AG10803 (cell line): ENCODE measurements around the gene PLSCR2.
A peak's percentile ranks its signal among the peaks of the same experiment; 100 is the strongest.
"Not testable (repeated sequence)": the region's sequence is repeated elsewhere in the genome, so short reads cannot be mapped to it uniquely, and the experiment has no call there.

Experiments used
- DNase-seq: peaks from one replicate; pipeline ENCODE4 v3.0.0; 2010; ENCODE audit warnings: low read depth
- H3K4me3 ChIP-seq: 2 replicates; pipeline ENCODE4 v1.5.1; 2011; ENCODE audit warnings: mild to moderate bottlenecking, low read length, control low read depth
- TF ChIP-seq, protein P1 (sequence below): conservative IDR thresholded peaks from 2 replicates; pipeline ENCODE4 v1.5.1; 2011; ENCODE audit warnings: mild to moderate bottlenecking, low read length, control low read depth, inconsistent platforms

PLSCR2 gene

DNA sequence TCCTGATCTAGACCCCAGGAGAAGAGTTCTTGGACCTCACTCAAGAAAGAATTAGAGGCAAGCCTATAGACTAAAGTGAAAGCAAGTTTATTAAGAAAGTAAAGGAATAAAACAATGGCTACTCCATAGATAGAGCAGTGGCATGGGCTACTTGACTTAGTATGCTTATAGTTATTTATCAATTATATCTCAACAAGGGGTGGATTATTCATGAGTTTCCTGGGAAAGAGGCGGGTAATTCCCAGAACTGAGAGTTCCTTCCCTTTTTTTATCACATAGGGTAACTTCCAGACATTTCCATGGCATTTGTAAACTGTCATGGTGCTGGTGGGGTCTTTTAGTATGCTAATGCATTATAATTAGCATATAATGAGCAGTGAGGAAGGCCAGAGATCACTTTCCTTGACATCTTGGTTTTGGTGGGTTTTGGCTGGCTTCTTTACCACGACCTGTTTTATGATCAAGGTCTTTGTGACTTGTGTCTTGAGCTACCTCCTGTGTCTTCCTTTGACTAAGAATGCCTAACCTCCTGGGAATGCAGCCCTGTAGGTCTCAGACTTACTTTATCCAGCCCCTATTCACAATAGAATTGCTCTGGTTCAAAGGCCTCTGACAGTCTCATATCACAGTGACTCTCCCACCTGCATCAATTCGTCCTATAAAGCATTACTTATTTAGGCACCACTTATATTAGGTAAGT, 35.3 kb upstream of the PLSCR2 start:
- TF ChIP-seq, protein P1, sequence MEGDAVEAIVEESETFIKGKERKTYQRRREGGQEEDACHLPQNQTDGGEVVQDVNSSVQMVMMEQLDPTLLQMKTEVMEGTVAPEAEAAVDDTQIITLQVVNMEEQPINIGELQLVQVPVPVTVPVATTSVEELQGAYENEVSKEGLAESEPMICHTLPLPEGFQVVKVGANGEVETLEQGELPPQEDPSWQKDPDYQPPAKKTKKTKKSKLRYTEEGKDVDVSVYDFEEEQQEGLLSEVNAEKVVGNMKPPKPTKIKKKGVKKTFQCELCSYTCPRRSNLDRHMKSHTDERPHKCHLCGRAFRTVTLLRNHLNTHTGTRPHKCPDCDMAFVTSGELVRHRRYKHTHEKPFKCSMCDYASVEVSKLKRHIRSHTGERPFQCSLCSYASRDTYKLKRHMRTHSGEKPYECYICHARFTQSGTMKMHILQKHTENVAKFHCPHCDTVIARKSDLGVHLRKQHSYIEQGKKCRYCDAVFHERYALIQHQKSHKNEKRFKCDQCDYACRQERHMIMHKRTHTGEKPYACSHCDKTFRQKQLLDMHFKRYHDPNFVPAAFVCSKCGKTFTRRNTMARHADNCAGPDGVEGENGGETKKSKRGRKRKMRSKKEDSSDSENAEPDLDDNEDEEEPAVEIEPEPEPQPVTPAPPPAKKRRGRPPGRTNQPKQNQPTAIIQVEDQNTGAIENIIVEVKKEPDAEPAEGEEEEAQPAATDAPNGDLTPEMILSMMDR, result no peak
- no peak overlapping the region for H3K4me3 ChIP-seq
- no peak for DNase-seq

DNA sequence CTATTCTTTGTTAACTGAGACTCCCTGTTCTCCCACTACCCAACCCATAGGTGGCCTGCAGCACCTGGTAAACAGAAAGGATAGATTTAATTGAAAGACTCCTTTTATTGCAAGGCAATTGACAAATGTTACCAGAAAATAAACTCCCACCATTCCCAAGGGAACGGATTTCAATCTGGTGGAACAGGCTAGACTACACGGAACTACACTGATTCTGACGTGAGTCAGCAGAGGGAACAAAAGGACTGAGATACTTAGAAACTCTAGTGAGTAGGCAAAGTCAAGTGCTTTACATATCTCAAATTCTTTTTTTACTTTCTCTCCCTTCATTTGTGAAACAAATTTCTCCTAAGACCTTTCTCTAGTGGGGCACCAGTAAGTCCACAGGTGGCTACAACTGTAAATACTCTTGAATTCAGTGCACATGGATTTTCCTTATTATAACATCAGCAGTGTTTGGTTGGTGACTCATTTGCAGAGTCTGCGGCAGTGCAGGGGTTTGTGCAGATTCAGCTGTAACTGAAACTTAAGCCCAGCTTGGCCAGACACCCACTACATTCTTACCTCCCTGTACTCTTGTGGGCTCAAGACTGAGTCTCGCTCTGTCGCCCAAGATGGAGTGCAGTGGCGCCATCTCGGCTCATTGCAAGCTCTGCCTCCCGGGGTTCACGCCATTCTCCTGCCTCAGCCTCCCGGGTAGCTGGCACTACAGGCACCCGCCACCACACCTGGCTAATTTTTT, 34.3 kb upstream of the PLSCR2 start:
- TF ChIP-seq, protein P1, result peak; percentile 6; the same call in 1 of the 2 replicates
- DNase-seq, result peak; percentile 94
- no peak overlapping the region; the same call in 1 of the 2 replicates for H3K4me3 ChIP-seq

DNA sequence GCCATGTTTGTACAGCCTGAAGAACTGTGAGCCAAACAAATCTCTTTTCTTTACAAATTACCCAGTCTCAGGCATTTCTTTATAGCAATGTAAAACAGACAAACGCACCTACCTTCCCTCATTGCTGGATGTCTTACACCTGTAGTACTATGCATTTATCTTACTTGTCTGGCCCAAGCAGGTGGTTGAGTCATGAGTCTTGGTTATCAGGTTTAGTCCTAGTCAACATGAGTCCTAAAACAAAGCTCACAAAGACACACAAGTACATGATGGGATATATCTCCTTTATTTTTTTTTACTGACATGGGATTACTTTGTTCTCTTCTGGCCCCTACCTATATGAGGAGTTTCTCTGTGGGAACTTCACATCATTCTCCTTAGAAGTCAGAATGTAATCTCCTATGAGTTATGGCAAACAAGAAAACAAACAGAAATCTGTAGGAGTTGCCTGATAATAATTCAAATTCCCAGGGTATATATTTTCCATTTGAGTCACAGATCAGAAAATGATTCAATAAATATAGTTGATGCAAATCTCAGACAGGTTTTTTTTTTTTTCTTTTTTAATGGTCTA, 33.6 kb upstream of the PLSCR2 start:
- TF ChIP-seq, protein P1, result no peak
- no peak for DNase-seq
- H3K4me3 ChIP-seq, result no peak overlapping the region

DNA sequence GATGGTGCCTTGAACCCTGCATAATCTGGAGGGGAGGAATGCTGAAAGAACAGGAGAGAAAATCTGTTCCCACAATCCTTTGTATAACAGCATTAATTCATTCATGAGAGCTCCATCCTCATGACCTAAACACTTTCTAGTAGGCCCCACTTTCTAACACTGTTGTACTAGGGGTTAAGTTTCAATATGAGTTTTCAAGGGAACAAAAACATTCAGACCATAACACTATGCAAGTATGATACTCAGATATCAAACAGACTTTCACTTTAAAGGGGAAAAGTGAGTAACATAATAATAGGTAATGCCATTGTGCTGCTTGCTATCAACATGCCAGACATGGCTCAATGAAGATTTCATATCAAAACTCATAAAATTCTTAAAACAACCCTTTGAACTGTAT, 32.4 kb upstream of the PLSCR2 start:
- no peak for DNase-seq
- TF ChIP-seq, protein P1, result no peak
- no peak overlapping the region for H3K4me3 ChIP-seq

DNA sequence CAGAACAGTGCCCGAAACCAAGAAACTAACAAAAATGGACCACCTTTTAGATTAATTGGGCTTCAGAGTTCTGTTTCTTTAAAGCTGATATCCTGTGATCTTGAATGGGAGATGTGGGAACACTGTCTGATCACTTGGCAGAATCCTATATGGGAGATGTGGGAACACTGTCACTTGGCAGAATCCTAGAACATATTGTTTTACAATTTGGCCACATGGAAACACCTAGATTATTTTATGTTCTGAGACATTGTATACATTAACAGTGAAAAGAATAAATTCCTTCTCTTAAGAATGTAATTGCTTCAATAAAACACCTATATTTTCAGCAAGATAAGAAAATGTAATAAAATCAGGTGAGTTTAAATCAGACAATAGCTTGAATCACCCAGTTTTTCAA, 30.3 kb upstream of the PLSCR2 start:
- DNase-seq, result no peak
- TF ChIP-seq, protein P1, result no peak
- no peak overlapping the region for H3K4me3 ChIP-seq

DNA sequence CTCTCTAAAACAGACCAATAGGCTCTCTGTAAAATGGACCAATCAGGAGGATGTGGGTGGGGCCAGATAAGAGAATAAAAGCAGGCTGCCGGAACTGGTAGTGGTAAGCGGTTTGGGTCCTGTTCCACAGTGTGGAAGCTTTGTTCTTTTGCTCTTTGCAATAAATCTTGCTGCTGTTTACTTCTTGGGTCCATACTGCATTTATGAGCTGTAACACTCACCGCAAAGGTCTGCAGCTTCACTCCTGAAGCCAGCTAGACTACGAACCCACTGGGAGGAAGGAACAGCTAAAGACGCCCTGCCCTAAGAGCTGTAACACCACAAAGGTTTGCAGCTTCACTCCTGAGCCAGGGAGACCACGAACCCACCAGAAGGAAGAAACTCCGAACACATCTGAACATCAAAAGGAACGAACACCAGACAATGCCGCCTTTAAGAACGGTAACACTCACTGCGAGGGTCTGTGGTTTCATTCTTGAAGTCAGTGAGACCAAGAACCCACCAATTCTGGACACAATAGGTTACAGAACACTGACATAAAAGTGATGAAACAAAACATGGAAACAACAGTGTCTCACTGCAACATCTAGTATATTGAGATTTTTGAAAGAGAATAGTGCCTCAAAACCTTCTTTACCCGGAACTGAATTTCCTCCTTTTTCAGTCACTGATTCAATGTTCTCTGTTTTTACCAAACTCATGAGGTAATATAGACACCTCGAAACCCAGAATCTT, 28.8 kb upstream of the PLSCR2 start:
- DNase-seq, result no peak
- TF ChIP-seq, protein P1, result no peak
- no peak overlapping the region for H3K4me3 ChIP-seq

DNA sequence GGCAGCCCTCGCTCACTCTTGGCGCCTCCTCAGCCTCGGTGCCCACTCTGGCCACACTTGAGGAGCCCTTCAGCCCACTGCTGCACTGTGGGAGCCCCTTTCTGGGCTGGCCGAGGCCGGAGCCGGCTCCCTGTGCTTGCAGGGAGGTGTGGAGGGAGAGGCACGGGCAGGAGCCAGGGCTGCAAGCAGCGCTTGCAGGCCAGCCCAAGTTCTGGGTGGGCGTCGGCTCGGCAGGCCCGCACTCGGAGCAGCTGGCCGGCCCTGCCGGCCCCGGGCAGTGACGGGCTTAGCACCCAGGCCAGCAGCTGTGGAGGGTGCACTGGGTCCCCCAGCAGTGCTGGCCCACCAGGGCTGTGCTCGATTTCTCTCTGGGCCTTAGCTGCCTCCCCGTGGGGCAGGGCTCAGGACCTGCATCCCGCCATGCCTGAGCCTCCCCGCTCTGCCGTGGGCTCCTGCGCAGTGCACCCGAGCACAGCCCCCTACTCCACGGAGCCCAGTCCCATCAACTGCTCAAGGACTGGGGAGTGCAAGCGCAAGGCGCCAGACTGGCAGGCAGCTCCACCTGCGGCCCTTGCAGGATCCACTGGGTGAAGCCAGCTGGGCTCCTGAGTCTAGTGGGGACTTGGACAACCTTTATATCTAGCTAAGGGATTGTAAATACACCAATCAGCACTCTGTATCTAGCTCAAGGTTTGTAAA, 27.9 kb upstream of the PLSCR2 start:
- not testable (repeated sequence) for H3K4me3 ChIP-seq, DNase-seq
